SK-N-SH (cell line): Measurements from ENCODE around the gene LRP1. TPM values are rescaled to one million over a fixed set of nuclear protein-coding genes. Genes with fewer than 3 reads are reported as not detected.
A peak's percentile ranks its signal among the peaks of the same experiment; 100 is the strongest.

Source experiments
- CTCF ChIA-PET: fragments of 300-600, 350-600 bp; formaldehyde crosslinking; extraction: SDS; loops from one replicate; lab custom pipeline; 2021; lab: Yijun Ruan, JAX
- POLR2A ChIA-PET: fragments of 350-600 bp; sonication (Branson Sonifier 250); formaldehyde crosslinking; extraction: SDS; loops from one replicate; lab custom pipeline; 2020; ENCODE audit warnings: antibody characterized with exemption, inconsistent platforms; lab: Yijun Ruan, JAX
- DNase-seq: peaks from one replicate; pipeline ENCODE4 v3.0.0; 2012
- H2AFZ ChIP-seq: fragments of 200-600 bp; sonication (generic); 2 replicates; pipeline ENCODE4 v1.8.1; 2016; ENCODE audit warnings: antibody characterized with exemption, mild to moderate bottlenecking, low read depth
- H3F3A ChIP-seq: fragments of 200-600 bp; sonication (generic); replicated peaks from 2 replicates; pipeline ENCODE3; 2016; ENCODE audit warnings: antibody characterized with exemption, mild to moderate bottlenecking; ENCODE audit not compliant: insufficient read depth
- H3K27ac ChIP-seq, 2 experiments: fragments of 200-500 bp in 1 of 2; fragments of 200-600 bp in 1 of 2; sonication (Bioruptor generic) in 1 of 2; sonication (generic), shearing (Covaris generic) in 1 of 2; 2 replicates each; pipeline versions ENCODE4 v1.5.1 to v1.6.1; 2014 to 2016; ENCODE audit warnings: low read depth in 2 of 2, inconsistent platforms in 1 of 2, low read length in 1 of 2, mild to moderate bottlenecking in 1 of 2, mixed read lengths in 1 of 2
- H3K27me3 ChIP-seq: fragments of 200-600 bp; sonication (generic), shearing (Covaris generic); 2 replicates; pipeline ENCODE4 v1.6.1; 2016; ENCODE audit warnings: mixed run types; ENCODE audit not compliant: insufficient read depth
- H3K36me3 ChIP-seq, 2 experiments: fragments of 200-500 bp in 1 of 2; fragments of 200-600 bp in 1 of 2; sonication (Bioruptor generic) in 1 of 2; sonication (generic) in 1 of 2; replicated peaks in 1 of 2; 2 replicates each; pipeline versions ENCODE3 to v1.5.1; 2014 to 2016; ENCODE audit warnings: low read length in 1 of 2, mild to moderate bottlenecking in 1 of 2; ENCODE audit not compliant: insufficient read depth in 2 of 2, control insufficient read depth in 1 of 2
- H3K4me1 ChIP-seq, 2 experiments: fragments of 200-500 bp in 1 of 2; fragments of 200-600 bp in 1 of 2; sonication (Bioruptor generic) in 1 of 2; sonication (generic), shearing (Covaris generic) in 1 of 2; 2 replicates each; pipeline versions ENCODE4 v1.5.1 to v1.6.1; 2014 to 2016; ENCODE audit warnings: low read depth in 1 of 2, low read length in 1 of 2, mixed run types in 1 of 2; ENCODE audit not compliant: insufficient read depth in 2 of 2, control insufficient read depth in 1 of 2
- H3K4me2 ChIP-seq: fragments of 200-600 bp; sonication (generic), shearing (Covaris generic); 2 replicates; pipeline ENCODE4 v1.6.1; 2017; ENCODE audit warnings: mixed run types
- H3K4me3 ChIP-seq, 2 experiments: fragments of 200-500 bp in 1 of 2; fragments of 200-600 bp in 1 of 2; sonication (Bioruptor generic) in 1 of 2; sonication (generic), shearing (Covaris generic) in 1 of 2; 2 replicates each; pipeline versions ENCODE4 v1.5.1 to v1.8.1; 2014 to 2016; ENCODE audit warnings: low read depth in 2 of 2, inconsistent platforms in 1 of 2, low read length in 1 of 2, mild to moderate bottlenecking in 1 of 2, mixed read lengths in 1 of 2, moderate library complexity in 1 of 2
- H3K79me2 ChIP-seq: fragments of 200-600 bp; sonication (generic); 2 replicates; pipeline ENCODE4 v1.8.1; 2017; ENCODE audit warnings: mild to moderate bottlenecking; ENCODE audit not compliant: insufficient read depth
- H3K9ac ChIP-seq: fragments of 200-600 bp; sonication (generic); 2 replicates; pipeline ENCODE4 v1.6.1; 2017; ENCODE audit warnings: mixed run types
- H3K9me2 ChIP-seq: fragments of 200-600 bp; sonication (generic); 2 replicates; pipeline ENCODE4 v1.6.1; 2017; ENCODE audit warnings: mixed run types
- H3K9me3 ChIP-seq: fragments of 200-600 bp; sonication (generic); 2 replicates; pipeline ENCODE4 v1.6.1; 2017; ENCODE audit warnings: mixed run types, mild to moderate bottlenecking, moderate library complexity
- H4K20me1 ChIP-seq: fragments of 200-600 bp; sonication (generic); 2 replicates; pipeline ENCODE4 v1.6.1; 2017; ENCODE audit warnings: mild to moderate bottlenecking, mixed run types; ENCODE audit not compliant: insufficient read depth
- CHD2 ChIP-seq: fragments of 150-350 bp; IDR thresholded peaks from 2 replicates; pipeline ENCODE4 v1.6.1; 2018; ENCODE audit warnings: low read length; ENCODE audit not compliant: partially characterized antibody
- EP300 ChIP-seq, 2 experiments: IDR thresholded peaks; 2 replicates each; pipeline versions ENCODE4 v1.4.0 to v1.6.1; 2012; ENCODE audit warnings: borderline replicate concordance in 1 of 2, low read depth in 1 of 2, low read length in 1 of 2
- FOSL2 ChIP-seq: IDR thresholded peaks from 2 replicates; pipeline ENCODE4 v1.4.0; 2012; ENCODE audit warnings: low read depth, mild to moderate bottlenecking, moderate library complexity, borderline replicate concordance
- FOXJ3 ChIP-seq: sonication (generic); formaldehyde crosslinking; IDR thresholded peaks from 2 replicates; pipeline ENCODE4 v1.5.1; 2020; ENCODE audit warnings: mild to moderate bottlenecking, missing genetic modification reagents
- FOXM1 ChIP-seq: IDR thresholded peaks from 2 replicates; pipeline ENCODE4 v1.4.0; 2012; ENCODE audit warnings: low read depth, mild to moderate bottlenecking
- GATA2 ChIP-seq: sonication (generic); formaldehyde crosslinking; IDR thresholded peaks from 2 replicates; pipeline ENCODE4 v1.5.0; 2020; ENCODE audit warnings: mild to moderate bottlenecking, missing genetic modification reagents
- MXI1 ChIP-seq: IDR thresholded peaks from 2 replicates; pipeline ENCODE4 v1.6.1; 2012; ENCODE audit warnings: mild to moderate bottlenecking, low read depth, low read length, improper control_type of control experiment
- NFIC ChIP-seq: IDR thresholded peaks from 2 replicates; pipeline ENCODE4 v1.4.0; 2012; ENCODE audit warnings: borderline replicate concordance
- RAD21 ChIP-seq: IDR thresholded peaks from 2 replicates; pipeline ENCODE4 v1.6.1; 2012; ENCODE audit warnings: mild to moderate bottlenecking, low read length
- RFX5 ChIP-seq: IDR thresholded peaks from 2 replicates; pipeline ENCODE4 v1.6.1; 2012; ENCODE audit warnings: mild to moderate bottlenecking, improper control_type of control experiment, low read length
- RXRA ChIP-seq: IDR thresholded peaks from 2 replicates; pipeline ENCODE4 v1.4.0; 2012; ENCODE audit warnings: low read depth, mild to moderate bottlenecking, borderline replicate concordance
- SIN3A ChIP-seq: IDR thresholded peaks from 2 replicates; pipeline ENCODE4 v1.6.1; 2012; ENCODE audit warnings: low read depth, mild to moderate bottlenecking, low read length, moderate library complexity, borderline replicate concordance
- SMC3 ChIP-seq: IDR thresholded peaks from 2 replicates; pipeline ENCODE4 v1.6.1; 2012; ENCODE audit warnings: low read depth, low read length, improper control_type of control experiment
- TCF12 ChIP-seq: IDR thresholded peaks from 2 replicates; pipeline ENCODE4 v1.4.0; 2012
- TEAD4 ChIP-seq: IDR thresholded peaks from 2 replicates; pipeline ENCODE4 v1.4.0; 2012; ENCODE audit warnings: mild to moderate bottlenecking, borderline replicate concordance; ENCODE audit not compliant: insufficient read depth
- WGBS: methylation state at CpG from one replicate; pipeline ENCODE4 v1.1.6; 2017; ENCODE audit warnings: low lambda C conversion rate; 5-methylcytosine and 5-hydroxymethylcytosine counted together
- polyA plus RNA-seq, 3 experiments: library from polyadenylated mRNA; depleted of rRNA; stranded (reverse); fragments of >200 nt; gene quantifications; 2 replicates each; pipeline ENCODE4 v1.2.3, GENCODE V29; 2012
- TF ChIP-seq, protein P1 (sequence below): fragments of 150-350 bp; IDR thresholded peaks from 2 replicates; pipeline ENCODE4 v1.6.1; 2016; ENCODE audit warnings: mild to moderate bottlenecking, low read depth, low read length
- TF ChIP-seq, protein P2 (sequence below): IDR thresholded peaks from 2 replicates; pipeline ENCODE4; 2012
- TF ChIP-seq, protein P3 (sequence below): fragments of 200-600 bp; sonication (generic); IDR thresholded peaks from 2 replicates; pipeline ENCODE4 v1.6.1; 2017; ENCODE audit warnings: antibody characterized with exemption, mild to moderate bottlenecking, moderate library complexity
- TF ChIP-seq, protein P4 (sequence below): IDR thresholded peaks from 2 replicates; pipeline ENCODE4 v1.4.0; 2012; ENCODE audit warnings: low read depth, borderline replicate concordance

LRP1 gene
- polyA plus RNA-seq, 1 of the 3 experiments (the other 2 are of a cell fraction) = 55.0 TPM

DNA sequence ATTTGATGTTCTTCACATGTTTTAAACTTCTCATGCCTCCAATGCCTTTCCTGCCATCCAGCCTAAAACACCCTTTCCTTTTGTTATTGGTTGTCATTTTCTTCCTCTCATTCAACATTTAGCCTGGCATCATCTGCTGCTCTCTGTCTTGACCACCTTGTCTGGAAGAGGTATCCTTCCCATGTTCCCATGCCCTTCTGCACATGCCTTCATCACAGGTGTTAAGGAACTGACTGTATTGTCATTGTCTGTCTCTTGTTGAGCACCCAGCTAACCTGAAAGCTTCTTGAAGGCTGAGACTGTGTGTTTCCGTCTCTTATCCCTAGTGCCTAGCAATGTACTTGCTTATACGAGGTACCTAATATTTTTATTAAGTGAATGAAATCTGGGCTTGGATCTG, 4.5 kb upstream of the LRP1 start:
- WGBS = 39% methylated on average over 2 of the region's 2 CpGs
- no peak overlapping the region for H3K27ac ChIP-seq
- H3K79me2 ChIP-seq = peaks cover 3% of the 10 kb centered on the region; the same call in 1 of the 2 replicates
- H3K9ac ChIP-seq = no peak overlapping the region
- ChIA-PET CTCF (interaction anchor here (0.6 to 23.5 kb wide), 41 partner anchors 8 to 338 kb away, joined by 3 to 643 read pairs (median 6); partner anchors contain the start of genes GLI1, STAC3 and STAT6), POLR2A (interaction anchor here (0.5 to 1.3 kb wide), 4 partner anchors 52 to 483 kb away, joined by 3 read pairs; partner anchors contain the start of gene NACA)
- H3K9me3 ChIP-seq = no peaks in the 10 kb centered on the region
- H3K36me3 ChIP-seq = no peaks in the 10 kb centered on the region
- peaks cover 5% of the 10 kb centered on the region for H3F3A ChIP-seq
- peaks cover 0 to 9% of the 10 kb centered on the region in 2 experiments; a peak in 2 of 4 replicates for H3K4me1 ChIP-seq
- no peak overlapping the region for H2AFZ ChIP-seq
- H4K20me1 ChIP-seq = no peaks in the 10 kb centered on the region
- TF ChIP-seq RFX5 (no peak), FOSL2 (no peak), CHD2 (no peak), GATA2 (no peak), SMC3 (no peak), NFIC (no peak), TEAD4 (no peak)
- TF ChIP-seq, protein P1, sequence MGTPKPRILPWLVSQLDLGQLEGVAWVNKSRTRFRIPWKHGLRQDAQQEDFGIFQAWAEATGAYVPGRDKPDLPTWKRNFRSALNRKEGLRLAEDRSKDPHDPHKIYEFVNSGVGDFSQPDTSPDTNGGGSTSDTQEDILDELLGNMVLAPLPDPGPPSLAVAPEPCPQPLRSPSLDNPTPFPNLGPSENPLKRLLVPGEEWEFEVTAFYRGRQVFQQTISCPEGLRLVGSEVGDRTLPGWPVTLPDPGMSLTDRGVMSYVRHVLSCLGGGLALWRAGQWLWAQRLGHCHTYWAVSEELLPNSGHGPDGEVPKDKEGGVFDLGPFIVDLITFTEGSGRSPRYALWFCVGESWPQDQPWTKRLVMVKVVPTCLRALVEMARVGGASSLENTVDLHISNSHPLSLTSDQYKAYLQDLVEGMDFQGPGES = no peak
- no peak for DNase-seq
- H3K9me2 ChIP-seq = no peaks in the 10 kb centered on the region
- H3K4me2 ChIP-seq = no peak overlapping the region
- H3K4me3 ChIP-seq = no peak overlapping the region
- H3K27me3 ChIP-seq = no peaks in the 10 kb centered on the region

DNA sequence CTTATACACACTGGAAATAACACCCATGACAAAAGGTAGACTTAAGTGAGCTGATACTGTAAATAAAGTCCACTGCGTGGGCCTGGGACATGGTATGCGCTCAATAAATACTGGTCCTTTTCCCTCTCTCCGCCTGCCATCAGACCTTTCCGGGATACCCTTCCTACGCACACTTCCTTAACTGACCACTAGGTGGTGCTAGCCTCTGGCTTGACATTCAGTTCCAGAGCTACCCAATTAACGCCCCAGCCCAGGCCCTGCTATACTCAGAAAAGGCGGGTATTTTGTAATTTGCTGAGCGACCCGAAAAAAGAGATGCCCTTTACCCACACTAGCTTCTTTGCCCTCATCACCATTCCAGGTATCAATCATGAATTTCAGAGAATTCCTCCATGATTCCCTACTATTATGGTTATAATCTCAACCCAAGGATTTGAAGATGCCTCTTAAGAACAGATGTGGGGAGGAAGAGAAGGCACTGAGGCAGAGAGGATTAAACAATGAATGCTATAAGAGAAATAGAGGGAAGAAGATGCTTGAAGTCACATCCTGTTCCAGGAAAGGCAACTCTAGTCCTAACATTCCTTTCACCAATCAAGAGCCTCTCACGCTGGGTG, 3.9 kb upstream of the LRP1 start:
- H3K4me2 ChIP-seq = no peak overlapping the region
- H4K20me1 ChIP-seq = no peaks in the 10 kb centered on the region
- no peaks in the 10 kb centered on the region for H3K36me3 ChIP-seq
- no peak overlapping the region for H3K27ac ChIP-seq
- H3K9ac ChIP-seq = no peak overlapping the region
- POLR2A ChIA-PET = interaction anchor here (0.5 to 1.3 kb wide), 4 partner anchors 52 to 484 kb away, joined by 3 read pairs; partner anchors contain the start of gene NACA
- CTCF ChIA-PET = interaction anchor here (0.5 to 23.5 kb wide), 48 partner anchors 9 to 338 kb away, joined by 3 to 643 read pairs (median 5); partner anchors contain the start of genes GLI1, STAC3 and STAT6
- WGBS = 13% methylated on average over 10 of the region's 10 CpGs
- peaks cover 5% of the 10 kb centered on the region for H3F3A ChIP-seq
- H3K27me3 ChIP-seq = no peaks in the 10 kb centered on the region
- H3K9me2 ChIP-seq = no peaks in the 10 kb centered on the region
- peak; percentile 80 for DNase-seq
- no peak overlapping the region for H2AFZ ChIP-seq
- peaks cover 0 to 9% of the 10 kb centered on the region in 2 experiments; a peak in 2 of 4 replicates for H3K4me1 ChIP-seq
- no peaks in the 10 kb centered on the region for H3K9me3 ChIP-seq
- peaks cover 9% of the 10 kb centered on the region for H3K79me2 ChIP-seq
- no peak overlapping the region; a peak in 1 of 4 replicates for H3K4me3 ChIP-seq
- TF ChIP-seq RXRA = no peak
- 0 out of 2 replicates have a peak, but pooled peaks have one; percentile 43 for TF ChIP-seq MXI1
- TF ChIP-seq, protein P2, sequence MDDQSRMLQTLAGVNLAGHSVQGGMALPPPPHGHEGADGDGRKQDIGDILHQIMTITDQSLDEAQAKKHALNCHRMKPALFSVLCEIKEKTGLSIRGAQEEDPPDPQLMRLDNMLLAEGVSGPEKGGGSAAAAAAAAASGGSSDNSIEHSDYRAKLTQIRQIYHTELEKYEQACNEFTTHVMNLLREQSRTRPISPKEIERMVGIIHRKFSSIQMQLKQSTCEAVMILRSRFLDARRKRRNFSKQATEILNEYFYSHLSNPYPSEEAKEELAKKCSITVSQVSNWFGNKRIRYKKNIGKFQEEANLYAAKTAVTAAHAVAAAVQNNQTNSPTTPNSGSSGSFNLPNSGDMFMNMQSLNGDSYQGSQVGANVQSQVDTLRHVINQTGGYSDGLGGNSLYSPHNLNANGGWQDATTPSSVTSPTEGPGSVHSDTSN = no peak
- TF ChIP-seq FOSL2 = no peak
- TF ChIP-seq EP300 (IDR thresholded peaks at IDR 0.05; ENCODE audit: borderline replicate concordance in 1 of 2, low read depth in 1 of 2, low read length in 1 of 2) = no peak
- TF ChIP-seq, protein P3, sequence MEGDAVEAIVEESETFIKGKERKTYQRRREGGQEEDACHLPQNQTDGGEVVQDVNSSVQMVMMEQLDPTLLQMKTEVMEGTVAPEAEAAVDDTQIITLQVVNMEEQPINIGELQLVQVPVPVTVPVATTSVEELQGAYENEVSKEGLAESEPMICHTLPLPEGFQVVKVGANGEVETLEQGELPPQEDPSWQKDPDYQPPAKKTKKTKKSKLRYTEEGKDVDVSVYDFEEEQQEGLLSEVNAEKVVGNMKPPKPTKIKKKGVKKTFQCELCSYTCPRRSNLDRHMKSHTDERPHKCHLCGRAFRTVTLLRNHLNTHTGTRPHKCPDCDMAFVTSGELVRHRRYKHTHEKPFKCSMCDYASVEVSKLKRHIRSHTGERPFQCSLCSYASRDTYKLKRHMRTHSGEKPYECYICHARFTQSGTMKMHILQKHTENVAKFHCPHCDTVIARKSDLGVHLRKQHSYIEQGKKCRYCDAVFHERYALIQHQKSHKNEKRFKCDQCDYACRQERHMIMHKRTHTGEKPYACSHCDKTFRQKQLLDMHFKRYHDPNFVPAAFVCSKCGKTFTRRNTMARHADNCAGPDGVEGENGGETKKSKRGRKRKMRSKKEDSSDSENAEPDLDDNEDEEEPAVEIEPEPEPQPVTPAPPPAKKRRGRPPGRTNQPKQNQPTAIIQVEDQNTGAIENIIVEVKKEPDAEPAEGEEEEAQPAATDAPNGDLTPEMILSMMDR = peak; percentile 91
- TF ChIP-seq FOXM1 = no peak
- TF ChIP-seq SMC3 = peak; percentile 95
- no peak for TF ChIP-seq FOXJ3 (CRISPR knock-in tag)
- TF ChIP-seq TCF12 = no peak
- peak; percentile 91 for TF ChIP-seq RAD21
- TF ChIP-seq, protein P4, sequence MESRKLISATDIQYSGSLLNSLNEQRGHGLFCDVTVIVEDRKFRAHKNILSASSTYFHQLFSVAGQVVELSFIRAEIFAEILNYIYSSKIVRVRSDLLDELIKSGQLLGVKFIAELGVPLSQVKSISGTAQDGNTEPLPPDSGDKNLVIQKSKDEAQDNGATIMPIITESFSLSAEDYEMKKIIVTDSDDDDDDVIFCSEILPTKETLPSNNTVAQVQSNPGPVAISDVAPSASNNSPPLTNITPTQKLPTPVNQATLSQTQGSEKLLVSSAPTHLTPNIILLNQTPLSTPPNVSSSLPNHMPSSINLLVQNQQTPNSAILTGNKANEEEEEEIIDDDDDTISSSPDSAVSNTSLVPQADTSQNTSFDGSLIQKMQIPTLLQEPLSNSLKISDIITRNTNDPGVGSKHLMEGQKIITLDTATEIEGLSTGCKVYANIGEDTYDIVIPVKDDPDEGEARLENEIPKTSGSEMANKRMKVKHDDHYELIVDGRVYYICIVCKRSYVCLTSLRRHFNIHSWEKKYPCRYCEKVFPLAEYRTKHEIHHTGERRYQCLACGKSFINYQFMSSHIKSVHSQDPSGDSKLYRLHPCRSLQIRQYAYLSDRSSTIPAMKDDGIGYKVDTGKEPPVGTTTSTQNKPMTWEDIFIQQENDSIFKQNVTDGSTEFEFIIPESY = no peak
- TF ChIP-seq, protein P1 = no peak
- no peak for TF ChIP-seq SIN3A
